ENCODE measurements around the gene SLAIN1.

- TF ChIP-seq, protein P1, sequence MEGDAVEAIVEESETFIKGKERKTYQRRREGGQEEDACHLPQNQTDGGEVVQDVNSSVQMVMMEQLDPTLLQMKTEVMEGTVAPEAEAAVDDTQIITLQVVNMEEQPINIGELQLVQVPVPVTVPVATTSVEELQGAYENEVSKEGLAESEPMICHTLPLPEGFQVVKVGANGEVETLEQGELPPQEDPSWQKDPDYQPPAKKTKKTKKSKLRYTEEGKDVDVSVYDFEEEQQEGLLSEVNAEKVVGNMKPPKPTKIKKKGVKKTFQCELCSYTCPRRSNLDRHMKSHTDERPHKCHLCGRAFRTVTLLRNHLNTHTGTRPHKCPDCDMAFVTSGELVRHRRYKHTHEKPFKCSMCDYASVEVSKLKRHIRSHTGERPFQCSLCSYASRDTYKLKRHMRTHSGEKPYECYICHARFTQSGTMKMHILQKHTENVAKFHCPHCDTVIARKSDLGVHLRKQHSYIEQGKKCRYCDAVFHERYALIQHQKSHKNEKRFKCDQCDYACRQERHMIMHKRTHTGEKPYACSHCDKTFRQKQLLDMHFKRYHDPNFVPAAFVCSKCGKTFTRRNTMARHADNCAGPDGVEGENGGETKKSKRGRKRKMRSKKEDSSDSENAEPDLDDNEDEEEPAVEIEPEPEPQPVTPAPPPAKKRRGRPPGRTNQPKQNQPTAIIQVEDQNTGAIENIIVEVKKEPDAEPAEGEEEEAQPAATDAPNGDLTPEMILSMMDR (IDR thresholded peaks at IDR 0.05; ENCODE audit: insufficient read depth, low read depth, low read length): no peak
- no peak for TF ChIP-seq EZH2 (IDR thresholded peaks at IDR 0.05; ENCODE audit: insufficient read depth, low read length)
Measured at GRCh38 chr13:77674852-77675251, 22.6 kb upstream of the SLAIN1 start.
